CD4-positive, alpha-beta T cell treated with Interleukin-6 at 100 ng/mL for 8 hours (primary cell): ENCODE measurements around the gene AHRR.

ENCODE experiments used
- DNase-seq: peaks from one replicate; pipeline ENCODE4 v3.0.0-alpha.2; 2020; ENCODE audit warnings: mixed read lengths, low spot score

AHRR gene

DNA sequence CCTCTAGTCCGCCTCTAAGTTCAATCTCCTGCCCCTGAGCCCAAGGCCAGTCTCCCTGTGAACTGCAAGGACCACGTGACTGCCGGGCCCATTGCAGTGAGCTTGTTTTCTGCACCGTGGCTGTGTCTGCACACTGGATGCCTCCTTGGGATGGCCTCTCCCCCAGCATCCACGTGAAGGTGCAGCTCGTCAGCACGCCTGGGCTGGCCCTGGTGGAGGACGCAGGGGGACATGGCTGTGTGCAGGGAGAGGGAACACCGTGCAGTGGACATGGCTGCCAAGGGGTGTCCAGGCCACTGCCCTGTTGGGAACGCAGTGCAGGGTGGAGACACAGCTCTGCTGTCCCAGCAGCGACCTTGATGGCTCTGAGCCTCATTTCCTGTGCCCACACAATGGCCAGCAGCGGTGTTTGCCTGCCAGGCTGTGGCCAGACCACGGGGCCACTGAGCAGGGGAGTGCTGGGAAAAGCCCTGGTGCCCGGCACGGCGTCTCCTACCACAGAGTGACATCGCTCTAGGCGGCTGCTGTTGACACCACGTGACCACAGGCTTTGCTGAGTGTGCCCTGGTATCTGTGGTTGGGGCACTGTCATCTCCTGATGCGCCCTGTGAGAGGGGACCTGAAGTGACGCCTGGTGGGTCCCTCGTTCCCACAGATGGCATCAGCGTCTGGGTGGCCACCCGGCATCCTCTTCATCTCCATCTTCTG, 94.6 kb downstream of the AHRR start:
- DNase-seq, result no peak

GRCh38 chr5:416636-416960, 95.1 kb downstream of the AHRR start:
- no peak for DNase-seq

GRCh38 chr5:417301-418161, 96.0 kb downstream of the AHRR start:
- DNase-seq, result no peak

DNA sequence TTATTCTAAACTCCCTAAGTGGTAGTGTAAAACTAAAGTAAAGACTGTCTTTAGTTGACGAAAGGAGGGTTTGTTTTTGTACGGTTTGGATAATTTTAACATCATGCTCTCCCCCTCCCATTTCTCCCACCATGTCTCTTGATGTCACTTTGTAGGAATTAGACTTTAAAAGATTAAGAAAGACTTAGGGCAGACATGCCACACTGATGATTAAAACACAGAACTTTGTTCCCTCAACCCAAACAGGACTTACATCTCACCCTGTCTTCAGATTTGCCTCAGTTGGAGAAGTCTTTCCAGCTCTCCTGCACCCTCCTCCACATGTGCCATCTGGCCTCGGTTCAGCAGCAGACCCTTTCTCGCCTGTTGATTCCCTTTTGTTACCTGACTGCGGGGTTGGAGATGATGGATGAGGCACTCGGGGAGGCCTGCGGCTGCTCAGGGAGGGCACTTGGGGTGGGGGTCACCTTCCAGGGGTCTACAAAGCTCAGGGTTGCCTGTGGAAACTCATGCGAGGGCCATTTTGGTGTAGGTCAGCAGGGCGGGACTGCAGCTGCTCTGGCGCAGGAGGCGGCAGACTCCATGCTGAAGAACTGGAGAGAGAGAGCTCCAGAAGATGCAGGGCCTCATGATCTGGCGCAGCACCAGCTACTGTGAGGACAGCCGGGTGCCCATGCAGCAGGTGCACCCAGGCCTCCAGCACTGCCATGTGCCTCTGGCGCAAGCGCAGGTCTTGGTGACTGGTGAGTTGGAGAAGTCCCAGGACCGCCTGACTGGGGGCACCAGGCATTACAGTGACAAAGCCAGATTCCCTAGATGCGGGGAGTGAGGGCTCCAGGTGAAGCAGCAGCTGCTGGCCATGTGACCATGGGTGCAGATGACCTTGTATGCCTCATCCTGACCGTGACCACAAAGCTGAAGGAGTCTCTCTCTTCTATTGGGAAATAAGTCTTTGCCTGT, 96.9 kb downstream of the AHRR start:
- DNase-seq, result no peak

- DNase-seq, result no peak
Observed at GRCh38 chr5:419970-420369, 98.5 kb downstream of the AHRR start.

DNA sequence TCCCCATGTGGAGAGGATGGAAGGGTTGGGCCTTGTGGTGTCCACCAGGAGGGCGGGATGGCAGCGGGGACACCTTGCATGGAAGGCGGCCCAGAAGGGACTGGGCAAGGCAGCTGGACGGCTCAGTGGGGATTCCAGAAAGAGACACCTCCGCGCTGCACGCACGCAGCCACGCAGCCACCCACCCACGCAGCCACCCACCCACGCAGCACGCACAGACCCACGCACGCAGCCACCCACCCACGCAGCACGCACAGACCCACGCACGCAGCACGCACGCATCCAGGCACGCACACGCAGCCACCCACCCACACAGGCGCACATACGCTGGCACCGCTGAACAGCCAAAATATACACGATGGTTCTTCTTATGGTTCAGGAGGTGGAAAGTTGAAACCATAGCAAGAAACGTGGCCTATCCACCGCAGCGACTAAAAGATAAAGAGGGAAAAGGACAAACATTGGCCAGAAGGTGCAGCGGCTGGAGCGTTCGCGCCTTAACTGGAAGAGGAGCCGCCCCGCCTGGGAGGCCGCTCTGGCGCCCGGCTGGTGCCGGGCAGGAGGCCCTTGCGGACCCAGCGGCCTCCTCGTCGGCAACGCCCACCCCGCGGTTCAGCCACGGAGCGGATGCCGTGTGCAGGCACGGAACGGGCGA, 99.2 kb downstream of the AHRR start:
- no peak for DNase-seq

DNA sequence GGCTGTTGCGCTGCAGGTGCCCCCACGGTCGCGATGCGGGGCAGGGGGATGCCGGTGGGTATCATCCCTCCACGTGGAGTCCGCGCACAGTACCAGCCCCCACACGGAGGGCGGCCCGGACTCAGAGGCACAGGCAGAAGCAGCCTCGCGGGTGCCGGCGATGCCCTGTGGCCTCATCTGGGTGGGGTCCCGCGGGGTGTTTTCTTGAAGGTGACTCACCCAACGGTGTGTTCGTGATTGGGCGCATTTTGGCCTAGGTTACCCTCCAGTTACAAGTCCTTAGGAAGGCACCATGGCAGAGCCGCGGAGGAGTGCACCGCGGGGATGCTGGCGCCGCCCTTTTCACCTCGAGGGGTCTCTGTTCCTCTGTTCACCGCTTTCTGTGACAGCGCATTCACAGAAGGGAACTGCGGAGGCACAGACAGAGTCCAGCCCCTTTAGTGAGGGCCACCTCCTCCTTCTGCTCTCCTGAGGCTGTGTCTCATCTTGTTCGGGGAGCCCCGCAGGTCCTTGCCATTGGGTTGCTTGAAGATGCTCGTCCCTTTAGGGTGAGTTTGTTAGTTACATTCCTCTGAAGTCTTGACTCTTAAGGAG, 99.9 kb downstream of the AHRR start:
- DNase-seq, result no peak

GRCh38 chr5:421901-422300, 100.4 kb downstream of the AHRR start:
- no peak for DNase-seq

DNA sequence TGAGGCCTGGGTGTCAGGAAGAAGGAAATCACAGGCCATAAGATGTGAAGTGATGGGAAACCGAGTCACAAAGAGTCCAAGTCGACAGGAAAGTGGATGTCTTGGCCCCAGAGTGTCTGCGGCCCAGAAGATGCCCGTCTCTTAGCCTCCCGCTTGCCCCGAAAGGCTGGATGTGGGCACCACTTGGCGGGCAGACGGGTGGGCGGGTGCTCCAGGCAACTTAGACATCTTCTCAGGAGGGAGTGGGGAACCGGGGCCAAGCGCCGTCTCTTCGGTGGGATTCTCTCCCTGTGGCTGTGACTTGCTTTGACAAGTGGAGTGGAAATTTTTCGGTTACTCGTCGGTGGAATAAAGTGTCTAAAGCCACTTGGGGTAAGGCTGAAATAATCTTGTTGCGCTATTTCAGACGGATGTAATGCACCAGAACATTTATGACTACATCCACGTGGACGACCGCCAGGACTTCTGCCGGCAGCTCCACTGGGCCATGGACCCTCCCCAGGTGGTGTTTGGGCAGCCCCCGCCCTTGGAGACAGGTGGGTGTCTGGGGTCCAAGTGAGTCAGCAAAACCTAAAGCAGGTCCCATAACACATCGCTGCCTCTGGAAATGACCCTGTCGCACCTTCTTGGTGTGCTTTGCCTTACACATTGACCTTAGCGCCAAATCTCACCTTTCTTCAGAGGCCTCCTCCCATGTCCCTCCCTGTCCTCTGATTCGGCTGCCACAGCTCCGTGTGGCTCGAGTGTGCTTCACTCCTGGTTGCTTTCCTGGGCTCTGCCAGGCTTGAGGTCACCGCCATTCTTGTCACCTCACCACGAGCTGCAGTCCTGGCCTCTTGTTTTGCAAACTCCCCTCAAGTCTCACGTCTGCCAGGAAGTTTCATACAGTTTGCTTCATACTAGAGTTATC, 101.1 kb downstream of the AHRR start:
- DNase-seq, result no peak

GRCh38 chr5:423233-423565, 101.7 kb downstream of the AHRR start:
- DNase-seq, result no peak

GRCh38 chr5:423626-424261, 102.2 kb downstream of the AHRR start:
- DNase-seq, result no peak

DNA sequence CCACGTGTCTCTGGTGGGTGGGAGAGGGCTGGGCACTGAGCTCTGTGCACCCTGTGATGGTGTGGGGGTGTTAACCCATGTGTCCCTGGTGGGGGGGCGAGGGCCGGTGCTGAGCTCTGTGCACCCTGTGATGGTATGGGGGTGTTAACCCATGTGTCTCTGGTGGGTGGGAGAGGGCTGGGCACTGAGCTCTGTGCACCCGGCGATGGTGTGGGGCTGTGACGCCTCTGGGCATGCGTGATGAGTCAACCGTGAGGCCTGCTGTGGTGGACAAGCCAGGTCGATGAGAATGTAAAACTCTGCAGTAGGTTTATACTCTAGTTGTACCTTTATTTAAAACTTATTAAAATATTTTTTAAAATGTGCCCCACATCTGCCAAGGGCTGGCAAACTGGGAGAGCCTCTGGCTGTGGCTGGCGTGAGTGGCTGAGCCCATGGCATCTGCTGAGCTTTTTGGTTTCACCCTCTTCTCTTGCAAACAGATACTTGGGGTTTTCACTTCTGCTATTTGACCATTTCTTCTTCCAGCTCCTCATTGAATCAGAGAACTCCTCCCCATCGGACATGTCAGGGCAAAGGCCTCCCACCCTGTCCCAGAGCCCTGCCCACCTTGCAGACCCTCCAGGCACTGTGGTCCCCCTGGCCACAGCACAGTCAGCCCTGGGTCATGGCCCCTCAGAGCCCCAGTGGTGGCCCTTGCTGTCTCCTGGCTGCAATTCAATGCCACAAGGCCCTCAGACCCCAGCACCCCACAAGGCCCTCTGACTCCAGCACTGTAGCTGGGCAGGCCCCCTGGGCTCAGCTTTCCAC, 103.0 kb downstream of the AHRR start:
- no peak for DNase-seq

GRCh38 chr5:425714-426113, 104.2 kb downstream of the AHRR start:
- DNase-seq, result no peak

DNA sequence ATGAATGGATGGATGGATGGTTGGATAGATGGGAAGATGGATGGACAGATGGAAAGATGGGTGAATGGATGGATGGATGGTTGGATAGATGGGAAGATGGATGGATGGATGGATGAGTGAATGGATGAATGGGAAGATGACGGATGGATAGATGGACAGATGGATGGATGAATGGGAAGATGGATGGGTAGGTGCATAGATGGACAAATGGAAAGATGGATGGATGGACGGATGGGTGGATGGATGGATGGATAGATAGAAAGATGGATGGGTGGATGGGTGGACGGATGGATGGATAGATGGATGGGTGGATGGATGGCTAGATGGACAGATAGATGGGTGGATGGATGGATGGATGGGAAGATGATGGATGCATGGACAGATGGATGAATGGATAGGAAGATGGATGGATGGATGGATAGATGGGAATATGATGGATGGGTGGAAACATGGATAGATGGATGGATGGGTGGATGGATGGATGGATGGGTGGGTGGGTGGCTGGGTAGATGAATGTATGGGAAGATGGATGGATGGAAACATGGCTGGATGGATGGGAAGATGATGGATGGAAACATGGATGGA, 105.0 kb downstream of the AHRR start:
- DNase-seq, result no peak

DNA sequence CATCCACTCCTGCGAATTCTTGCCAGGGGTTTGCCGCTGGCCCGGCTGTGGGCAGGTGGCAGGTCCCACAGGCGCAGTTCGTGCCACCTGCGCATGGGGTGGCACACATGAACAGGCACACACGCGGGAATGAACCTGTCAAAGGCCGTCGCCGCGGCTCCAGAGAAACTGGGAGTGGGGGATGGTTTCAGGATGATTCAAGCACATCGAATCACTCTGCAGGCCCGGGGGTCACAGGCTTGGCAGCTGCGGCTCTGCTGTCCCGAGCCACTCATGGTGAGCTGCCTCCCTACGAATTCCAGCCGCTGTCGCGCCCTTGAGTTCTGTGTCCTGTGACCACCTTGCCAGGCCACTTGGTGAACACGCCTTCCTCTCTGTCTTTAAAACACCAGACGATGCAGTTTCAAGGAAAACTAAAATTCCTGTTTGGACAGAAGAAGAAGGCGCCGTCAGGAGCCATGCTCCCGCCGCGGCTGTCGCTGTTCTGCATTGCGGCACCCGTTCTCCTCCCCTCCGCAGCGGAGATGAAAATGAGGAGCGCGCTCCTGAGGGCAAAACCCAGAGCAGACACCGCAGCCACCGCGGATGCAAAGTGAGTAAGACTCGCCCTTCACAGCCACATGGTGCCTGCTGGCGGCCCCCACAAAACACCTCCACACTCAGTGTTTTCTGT, 106.0 kb downstream of the AHRR start:
- no peak for DNase-seq

DNA sequence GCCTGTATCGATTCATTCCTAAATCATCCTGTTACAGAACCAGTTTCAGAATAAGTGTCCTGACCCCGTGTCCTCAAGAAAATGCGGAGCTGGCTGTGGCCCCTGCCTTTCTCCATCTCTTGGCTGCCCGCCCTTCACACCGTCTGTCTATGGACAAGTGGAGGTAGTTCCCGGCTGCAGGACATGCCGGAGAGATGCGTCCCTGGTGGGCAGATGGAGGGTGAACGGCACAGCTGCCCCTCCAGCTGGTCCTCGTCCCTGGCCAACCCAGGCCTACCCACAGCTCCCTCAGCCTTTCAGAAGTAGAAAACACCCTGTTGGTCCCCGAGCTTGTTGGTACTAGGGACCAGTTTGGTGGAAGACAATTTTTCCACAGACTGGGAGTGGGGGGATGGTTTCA, 106.7 kb downstream of the AHRR start:
- no peak for DNase-seq

- DNase-seq, result no peak
Observed at GRCh38 chr5:428754-429452, 107.4 kb downstream of the AHRR start.
